ENCODE measurements around the gene FLNA.
"Not testable (repeated sequence)": the region's sequence is repeated elsewhere in the genome, so short reads cannot be mapped to it uniquely, and the experiment has no call there.

Gene FLNA

DNA sequence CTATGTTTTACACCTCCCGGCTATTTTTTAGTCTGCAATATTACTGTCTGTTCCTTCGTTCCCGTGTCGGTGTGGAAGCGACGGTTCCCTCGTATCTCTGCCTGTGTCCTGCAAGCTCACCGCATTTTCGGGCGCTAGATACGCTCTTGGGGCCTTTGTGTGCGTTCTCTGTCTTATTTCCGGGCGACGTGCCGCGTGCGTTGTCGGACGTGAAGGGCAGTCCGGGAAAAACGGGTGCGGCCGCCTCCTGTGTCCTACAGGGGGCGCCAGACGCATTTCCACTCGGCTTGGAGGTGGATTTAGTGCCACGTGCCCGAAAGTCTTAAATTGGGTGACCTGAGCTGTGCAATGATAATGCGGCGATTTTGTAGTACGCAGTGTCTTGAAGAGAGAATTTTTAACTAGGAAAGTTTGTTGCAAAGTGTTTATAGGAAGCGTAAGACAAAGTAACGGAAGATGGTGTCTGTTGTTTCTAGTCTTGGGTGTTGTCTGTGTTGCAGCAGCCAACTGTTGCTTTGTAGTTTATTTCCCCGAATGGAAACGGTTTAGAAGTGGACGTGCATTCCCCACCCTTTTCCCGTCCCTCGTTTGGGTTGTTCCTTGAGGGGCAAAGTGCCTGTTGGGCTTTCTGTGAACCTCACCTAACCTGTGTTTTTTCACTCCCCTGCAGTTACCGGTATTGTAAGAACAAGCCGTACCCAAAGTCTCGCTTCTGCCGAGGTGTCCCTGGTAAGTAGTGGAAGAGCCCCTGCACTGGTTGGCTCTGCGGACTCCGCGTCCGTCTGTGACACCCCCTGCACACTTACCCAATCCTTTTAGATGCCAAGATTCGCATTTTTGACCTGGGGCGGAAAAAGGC lies 24.5 kb upstream of the FLNA start:
- peak in 1 of 2 experiments; percentile 56 for DNase-seq (ENCODE audit: low read depth in 2 of 2)

GRCh38 chrX:154397888-154398667 lies 23.6 kb upstream of the FLNA start, which contains the start of gene RPL10:
TSS of gene RPL10 (plus strand) at chrX:154398377. CDS start at chrX:154398520, 143 bp downstream.
- peak; percentile 92 to 93 for DNase-seq (ENCODE audit: low read depth in 2 of 2)

DNA sequence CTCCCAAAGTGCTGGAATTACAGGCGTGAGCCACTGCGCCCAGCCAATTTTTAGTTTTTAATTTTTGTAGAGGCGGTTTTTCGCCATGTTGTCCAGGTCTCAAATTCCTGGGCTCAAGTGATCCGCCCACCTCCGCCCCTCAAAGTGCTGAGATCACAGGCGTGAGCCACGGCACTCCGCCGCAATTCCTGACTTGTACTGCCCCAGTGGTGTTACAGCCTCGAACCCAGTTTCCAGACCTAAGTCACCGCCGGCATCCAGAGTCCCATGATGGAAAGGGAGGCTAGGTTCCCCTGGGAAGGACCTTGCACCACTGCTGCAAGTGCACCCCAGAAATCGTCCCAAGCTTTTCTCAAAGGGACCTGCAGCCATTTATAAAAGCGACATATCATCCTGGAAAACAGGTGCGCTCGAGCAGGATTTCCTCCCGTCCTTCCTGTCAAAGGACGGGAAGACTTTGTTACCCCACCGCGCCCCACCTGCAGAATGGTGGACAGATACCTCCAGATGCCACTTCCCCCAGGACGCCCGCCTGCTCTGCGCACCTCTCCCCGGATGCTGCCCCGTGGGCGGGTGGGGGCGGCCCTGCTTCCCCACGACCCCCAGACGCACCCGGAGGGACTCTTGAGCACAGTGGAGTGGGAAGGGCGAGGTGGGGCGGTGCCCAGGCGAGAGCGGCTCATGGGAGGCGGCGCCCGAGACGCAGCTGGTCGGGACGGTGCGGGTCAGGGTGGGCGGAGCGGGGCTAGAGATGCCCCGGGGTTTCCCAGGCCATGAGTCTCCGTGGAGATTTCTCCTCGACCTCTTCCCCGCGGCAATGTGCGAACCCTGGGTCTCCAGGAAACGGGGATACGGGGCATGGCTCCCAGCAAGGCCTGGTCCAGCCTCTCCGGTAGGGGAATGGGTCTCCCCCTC lies 22.8 kb upstream of the FLNA start:
- no peak for DNase-seq (ENCODE audit: low read depth in 2 of 2)

- DNase-seq (ENCODE audit: low read depth in 2 of 2), result not testable (repeated sequence)
Measured at GRCh38 chrX:154396363-154396762, 21.9 kb upstream of the FLNA start.

- not testable (repeated sequence) for DNase-seq (ENCODE audit: low read depth in 2 of 2)
Measured at GRCh38 chrX:154389812-154390747, 15.6 kb upstream of the FLNA start.

DNA sequence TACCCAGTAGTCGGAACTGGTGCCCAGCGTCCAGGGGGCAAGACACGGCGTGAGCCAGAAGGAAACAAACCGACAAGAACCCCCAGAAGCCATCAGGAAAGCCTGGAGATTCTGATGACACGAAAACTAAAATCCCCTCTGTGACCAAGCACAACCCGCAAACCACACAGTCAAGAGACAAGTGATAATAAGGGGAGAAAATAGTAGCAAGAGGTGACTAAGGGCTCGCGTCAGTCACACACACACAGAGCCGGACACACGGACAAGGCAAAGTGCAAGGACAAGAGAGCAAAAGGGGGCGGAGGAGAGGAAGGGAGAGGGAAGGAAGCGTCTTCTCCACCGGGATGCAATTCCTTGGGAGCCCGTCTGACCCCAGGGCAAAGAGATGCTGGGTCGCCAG lies 14.2 kb upstream of the FLNA start:
- not testable (repeated sequence) for DNase-seq (ENCODE audit: low read depth in 2 of 2)

- not testable (repeated sequence) for DNase-seq (ENCODE audit: low read depth in 2 of 2)
Measured at GRCh38 chrX:154388094-154388493, 13.7 kb upstream of the FLNA start.

DNA sequence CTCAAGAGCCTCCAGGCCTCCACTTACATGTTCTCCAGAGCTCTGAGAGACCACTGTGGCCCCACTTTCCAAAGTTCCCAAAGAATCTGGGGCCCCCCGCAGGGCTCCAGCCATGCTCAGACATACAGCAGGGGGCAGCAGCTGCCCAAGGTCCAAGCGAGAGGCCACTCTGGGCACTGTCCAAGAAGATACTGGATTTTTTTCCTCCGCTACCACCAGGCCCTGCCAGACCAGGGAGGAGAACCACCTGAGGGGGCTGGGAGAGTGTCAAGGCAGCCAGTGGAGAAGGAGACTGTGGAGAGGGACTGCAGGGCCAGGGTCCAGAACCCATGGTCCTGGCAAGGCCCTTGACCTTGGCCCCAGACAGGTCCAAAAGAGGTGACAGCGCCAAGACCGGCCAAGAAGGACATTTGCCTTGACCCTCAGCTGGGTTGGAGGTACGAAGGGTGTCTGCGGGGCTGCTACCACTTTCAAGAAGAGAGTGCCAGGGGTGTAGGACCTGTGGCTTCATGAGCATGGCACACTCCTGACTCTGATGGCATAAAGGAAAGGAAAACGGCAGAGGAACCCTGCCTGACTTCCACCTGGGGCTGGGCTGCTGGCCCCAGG lies 10.0 kb upstream of the FLNA start:
- DNase-seq (ENCODE audit: low read depth in 2 of 2), result no peak

DNA sequence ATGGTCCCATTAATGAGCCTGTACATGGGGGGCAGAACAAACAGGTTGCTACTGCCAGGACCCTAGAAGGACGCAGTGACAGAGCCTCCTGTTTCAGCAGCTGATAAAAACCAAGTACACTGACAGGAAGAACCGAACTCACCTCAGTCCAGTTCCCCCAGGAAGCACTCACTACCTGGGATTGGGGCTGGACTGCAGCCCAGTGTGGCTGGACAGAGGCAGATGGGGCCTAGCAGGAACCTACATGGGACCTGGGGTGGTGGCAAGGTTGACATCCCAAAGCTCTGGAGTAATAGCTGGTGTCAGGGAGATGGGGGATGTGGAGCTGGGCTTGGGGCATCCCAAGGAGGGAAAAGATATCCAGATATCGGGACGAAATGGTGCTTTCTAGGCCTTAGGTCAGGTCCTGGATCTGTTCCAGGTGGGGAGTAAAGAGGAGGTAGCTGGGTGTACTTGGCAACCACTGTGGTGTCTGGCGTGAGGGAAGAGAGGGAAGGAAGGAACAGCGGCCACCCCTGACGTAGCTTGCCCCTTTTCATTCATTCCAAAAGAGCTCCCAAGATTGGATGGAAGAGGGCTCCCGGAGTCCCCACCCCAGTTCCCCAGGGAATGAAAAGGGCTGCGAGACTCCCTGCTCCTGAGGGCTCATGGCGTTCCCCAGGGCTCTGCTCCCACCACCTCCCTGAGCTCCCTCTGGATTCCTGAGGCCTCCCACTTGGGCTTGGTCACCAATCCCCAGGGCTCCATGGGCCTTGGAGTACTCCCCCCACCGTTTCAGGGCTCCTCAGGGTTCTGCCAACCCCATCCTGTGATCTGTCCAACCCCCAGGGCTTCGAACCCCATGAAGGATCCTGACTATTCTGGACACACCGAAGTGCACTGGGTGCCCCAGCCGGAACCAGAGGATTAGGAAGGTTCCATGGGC lies 9.2 kb upstream of the FLNA start:
- no peak for DNase-seq (ENCODE audit: low read depth in 2 of 2)

- no peak for DNase-seq (ENCODE audit: low read depth in 2 of 2)
Measured at GRCh38 chrX:154382483-154383069, 8.1 kb upstream of the FLNA start.

DNA sequence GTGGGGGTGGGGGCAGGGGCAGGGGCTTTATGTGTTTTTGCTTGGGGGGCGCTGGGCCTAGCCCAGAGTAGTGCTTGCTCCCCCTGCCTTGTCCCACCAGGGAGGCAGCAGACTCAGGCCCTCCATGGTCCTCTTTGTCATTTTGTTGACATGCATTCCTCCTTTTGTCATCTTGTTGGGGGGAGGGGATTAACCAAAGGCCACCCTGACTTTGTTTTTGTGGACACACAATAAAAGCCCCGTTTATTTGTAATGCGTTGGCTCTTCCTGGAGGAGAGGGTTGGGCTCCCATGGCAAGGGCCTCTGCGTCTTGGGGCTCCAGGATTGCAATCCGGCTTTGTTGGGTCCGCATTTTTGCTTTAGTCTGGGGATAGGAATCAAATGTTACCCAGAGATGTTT lies 6.8 kb upstream of the FLNA start:
- DNase-seq (ENCODE audit: low read depth in 2 of 2), result no peak

- no peak for DNase-seq (ENCODE audit: low read depth in 2 of 2)
Measured at GRCh38 chrX:154380787-154381186, 6.4 kb upstream of the FLNA start.

DNA sequence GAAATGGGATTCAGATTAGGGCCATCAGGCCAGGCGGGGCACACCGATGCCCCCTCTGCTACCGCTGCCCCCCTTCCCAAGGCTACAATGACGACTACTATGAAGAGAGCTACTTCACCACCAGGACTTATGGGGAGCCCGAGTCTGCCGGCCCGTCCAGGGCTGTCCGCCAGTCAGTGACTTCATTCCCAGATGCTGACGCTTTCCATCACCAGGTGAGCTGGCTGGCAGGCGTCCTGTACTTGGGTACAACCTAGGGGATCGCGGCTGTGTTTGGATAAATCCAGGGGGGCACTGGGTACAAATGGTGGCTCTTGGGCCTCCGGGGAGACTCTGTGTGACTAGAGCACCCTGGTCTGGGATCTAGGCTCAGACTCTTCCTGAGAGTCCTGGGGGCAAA lies 5.7 kb upstream of the FLNA start:
- no peak for DNase-seq (ENCODE audit: low read depth in 2 of 2)

GRCh38 chrX:154379569-154379951 lies 5.1 kb upstream of the FLNA start:
- DNase-seq (ENCODE audit: low read depth in 2 of 2), result no peak

- peak; percentile 94 to 95 for DNase-seq (ENCODE audit: low read depth in 2 of 2)
Measured at GRCh38 chrX:154378799-154379568, 4.5 kb upstream of the FLNA start, which contains the start of gene EMD. TSS of gene EMD (plus strand) at chrX:154379295. CDS start at chrX:154379485, 190 bp downstream.

DNA sequence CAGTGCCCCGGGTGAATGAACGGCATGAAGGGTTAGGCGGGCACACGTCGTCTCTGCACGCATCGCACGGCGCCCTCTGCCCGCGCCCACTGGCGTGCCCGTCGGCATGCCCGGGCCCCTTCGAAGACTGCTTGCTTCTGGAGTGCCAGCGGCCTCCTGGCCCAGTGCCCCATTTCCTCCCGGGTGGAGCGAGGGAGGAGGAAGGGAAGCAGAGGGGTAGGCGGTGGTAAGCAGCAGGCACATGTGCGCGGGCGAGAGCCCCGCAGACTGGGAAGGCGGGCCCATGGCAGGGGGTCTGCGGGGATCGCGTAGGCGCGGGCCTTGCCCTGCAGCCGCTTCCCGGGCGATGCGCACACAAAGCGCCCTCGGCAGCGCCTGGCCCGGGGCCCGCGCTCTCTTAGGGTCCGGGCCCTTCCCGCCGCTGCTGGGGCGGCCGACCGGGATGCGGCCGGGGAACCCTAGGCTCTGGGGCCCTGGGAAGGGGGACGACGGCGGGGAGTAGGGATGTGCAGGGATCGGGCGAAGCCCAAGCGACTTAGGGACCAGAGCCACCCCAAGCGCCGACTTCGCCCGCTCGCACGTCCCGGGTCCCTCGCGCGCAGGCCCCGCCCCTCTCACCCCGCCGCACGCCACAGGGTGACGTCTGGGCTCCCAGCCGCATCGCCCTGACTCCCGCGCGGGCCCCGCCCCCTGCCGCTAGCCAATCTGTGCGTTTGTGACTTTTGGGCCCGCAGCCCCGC lies 3.8 kb upstream of the FLNA start:
- no peak for DNase-seq (ENCODE audit: low read depth in 2 of 2)

- no peak for DNase-seq (ENCODE audit: low read depth in 2 of 2)
Measured at GRCh38 chrX:154376774-154377173, 2.3 kb upstream of the FLNA start.
